Spleen (tissue), 11 donors: Measurements from ENCODE around the gene HIGD1B. TPM values are rescaled to one million over a fixed set of nuclear protein-coding genes. Genes with fewer than 3 reads are reported as not detected.
A peak's percentile ranks its signal among the peaks of the same experiment; 100 is the strongest.

Experiments
- DNase-seq: peaks from one replicate; pipeline ENCODE4 v3.0.0-alpha.2; 2020
- H3K27ac ChIP-seq, 8 donors: fragments of 200-600 bp; sonication (generic) in 7 of 8; 1 replicate in 4 of 8; 2 replicates in 4 of 8; pipeline versions ENCODE4 v1.5.0 to v1.8.0; 2016 to 2021; ENCODE audit warnings: inconsistent platforms in 4 of 8, mild to moderate bottlenecking in 4 of 8, moderate library complexity in 1 of 8
- H3K27me3 ChIP-seq, 7 donors: fragments of 200-600 bp; sonication (generic) in 6 of 7; replicated peaks in 1 of 7; 1 replicate in 4 of 7; 2 replicates in 3 of 7; pipeline versions ENCODE4 v1.5.0 to v1.8.0; 2016 to 2021; ENCODE audit warnings: inconsistent platforms in 3 of 7, mild to moderate bottlenecking in 1 of 7
- H3K36me3 ChIP-seq, 6 donors: fragments of 200-600 bp; sonication (generic) in 5 of 6; 1 replicate in 4 of 6; 2 replicates in 2 of 6; pipeline versions ENCODE4 v1.5.0 to v1.8.0; 2016 to 2021; ENCODE audit warnings: inconsistent platforms in 2 of 6
- H3K4me1 ChIP-seq, 6 donors: fragments of 200-600 bp; sonication (generic) in 5 of 6; 1 replicate in 3 of 6; 2 replicates in 3 of 6; pipeline versions ENCODE4 v1.5.0 to v1.8.0; 2016 to 2021; ENCODE audit warnings: inconsistent platforms in 3 of 6
- H3K4me3 ChIP-seq, 8 donors: fragments of 200-600 bp; sonication (generic) in 7 of 8; 1 replicate in 4 of 8; 2 replicates in 4 of 8; pipeline versions ENCODE4 v1.5.0 to v1.8.0; 2016 to 2021; ENCODE audit warnings: inconsistent platforms in 4 of 8, mild to moderate bottlenecking in 4 of 8, moderate library complexity in 2 of 8
- H3K9me3 ChIP-seq, 8 donors: fragments of 200-600 bp; sonication (generic) in 7 of 8; 1 replicate in 4 of 8; 2 replicates in 4 of 8; pipeline versions ENCODE4 v1.5.0 to v1.8.0; 2016 to 2021; ENCODE audit warnings: inconsistent platforms in 4 of 8
- CTCF ChIP-seq, 11 experiments: fragments of 200-600 bp in 7 of 11; fragments of 450-650 bp in 4 of 11; sonication (generic) in 4 of 11; IDR thresholded peaks in 8 of 11; conservative IDR thresholded peaks in 3 of 11; 1 replicate in 7 of 11; 2 replicates in 4 of 11; pipeline versions ENCODE4 v1.4.0 to v1.8.0; 2016 to 2021; ENCODE audit warnings: antibody characterized with exemption in 11 of 11, inconsistent platforms in 4 of 11, mild to moderate bottlenecking in 1 of 11
- POLR2A ChIP-seq, 3 donors: fragments of 450-650 bp; IDR thresholded peaks; one replicate each; pipeline ENCODE4 v1.5.1; 2017; ENCODE audit warnings: antibody characterized with exemption in 3 of 3, mild to moderate bottlenecking in 1 of 3
- POLR2AphosphoS5 ChIP-seq, 3 donors: sonication (generic); formaldehyde crosslinking; IDR thresholded peaks; one replicate each; pipeline ENCODE4 v1.5.1; 2017; ENCODE audit warnings: antibody characterized with exemption in 3 of 3
- WGBS, 5 donors: extraction: QIAGEN DNeasy Blood & Tissue Kit in 3 of 5; methylation state at CpG; one replicate each; pipeline versions ENCODE4 v1.1.5 to v1.1.7; 2013 to 2018; 5-methylcytosine and 5-hydroxymethylcytosine counted together
- intact Hi-C: fragments of 100-400 bp; cut with DNase I; formaldehyde crosslinking; loops from one replicate; pipeline ENCODE4 v1.15.0; 2023; ENCODE audit warnings: low total_unique reads
- polyA plus RNA-seq, 3 donors: library from polyadenylated mRNA; stranded (reverse); fragments of 200-250 nt; gene quantifications; one replicate each; pipeline ENCODE4 v1.2.1, GENCODE V29; 2013
- total RNA-seq, 7 donors: library from RNA; depleted of rRNA in 3 of 7; stranded (reverse); fragments of >200 nt in 3 of 7; fragmentation: NEBNext Ultra II Directional in 4 of 7; extraction: Animal tissue kit (Norgen Biotek cat#: 25700) in 4 of 7; gene quantifications; one replicate each; pipeline versions ENCODE4 v1.1.0 to v1.2.1, GENCODE V29; 2016 to 2021
- donor health status: healthy with polysubstance abuse.
- donor health status: DM: no; HTN: no; CAD: no; lungs with moderate emphysema.
- donor health status: DM: no; HTN: no; CAD: no.
- donor health status: Bipolar disorder and iron deficiency.
- donor health status: healthy.
- donor health status: DM: no; HTN: no; CAD: no.
- donor health status: DM: yes; HTN: yes; CAD: no.

HIGD1B gene
- total and polyA plus RNA-seq, 10 donors, result 0.38 to 1.7 TPM; not detected in 8

- no peak for DNase-seq
- Histone ChIP-seq H3K27ac (peak overlapping the region in 4 of 8 donors; percentile 45 to 60 (median 54)), H3K9me3 (no peaks in the 10 kb centered on the region), H3K36me3 (peaks cover 0 to 86% (median 53%) of the 10 kb centered on the region in 6 donors), H3K27me3 (no peaks in the 10 kb centered on the region), H3K4me3 (peak overlapping the region in 1 of 8 donors; percentile 10), H3K4me1 (peaks cover 19 to 63% (median 27%) of the 10 kb centered on the region in 6 donors)
- intact Hi-C loops, result no loop called here
- TF ChIP-seq CTCF (IDR thresholded peaks at IDR 0.05 in 8 of 11, conservative IDR thresholded peaks at IDR 0.05 in 3 of 11) (no peak), POLR2A (IDR thresholded peaks at IDR 0.05) (no peak), POLR2AphosphoS5 (IDR thresholded peaks at IDR 0.05) (no peak)
- 56 to 66% (median 59%) methylated on average over 7 of the region's 7 CpGs for WGBS, 5 donors
These were observed 41.3 kb downstream of the HIGD1B start for GRCh38 chr17:44889003-44889402.

GRCh38 chr17:44892250-44892649 is 44.6 kb downstream of the HIGD1B start:
- Histone ChIP-seq H3K27ac (no peak overlapping the region), H3K9me3 (no peaks in the 10 kb centered on the region), H3K4me3 (no peak overlapping the region), H3K27me3 (no peaks in the 10 kb centered on the region), H3K36me3 (peaks cover 0 to 81% (median 34%) of the 10 kb centered on the region in 6 donors), H3K4me1 (peaks cover 27 to 79% (median 44%) of the 10 kb centered on the region in 6 donors)
- TF ChIP-seq POLR2AphosphoS5 (IDR thresholded peaks at IDR 0.05) (no peak), POLR2A (IDR thresholded peaks at IDR 0.05) (no peak), CTCF (IDR thresholded peaks at IDR 0.05 in 8 of 11, conservative IDR thresholded peaks at IDR 0.05 in 3 of 11) (no peak)
- intact Hi-C loops, result no loop called here
- DNase-seq, result no peak

- DNase-seq, result no peak
- intact Hi-C loops, result no loop called here
- TF ChIP-seq POLR2A (IDR thresholded peaks at IDR 0.05), result no peak
- TF ChIP-seq CTCF (IDR thresholded peaks at IDR 0.05 in 8 of 11, conservative IDR thresholded peaks at IDR 0.05 in 3 of 11), result no peak
- H3K27ac ChIP-seq, result no peak overlapping the region
- WGBS, 5 donors, result 94 to 100% (median 95%) methylated on average over 4 of the region's 4 CpGs
- H3K4me1 ChIP-seq, result peaks cover 19 to 73% (median 38%) of the 10 kb centered on the region in 6 donors
- peaks cover 0 to 71% (median 34%) of the 10 kb centered on the region in 6 donors for H3K36me3 ChIP-seq
- H3K27me3 ChIP-seq, result no peaks in the 10 kb centered on the region
- H3K4me3 ChIP-seq, result no peak overlapping the region
- H3K9me3 ChIP-seq, result no peaks in the 10 kb centered on the region
These were observed 47.0 kb downstream of the HIGD1B start for GRCh38 chr17:44894642-44895041.

- intact Hi-C loops, result no loop called here
- Histone ChIP-seq H3K4me1 (peaks cover 29 to 84% (median 50%) of the 10 kb centered on the region in 6 donors), H3K27ac (peak overlapping the region; percentile 92 to 98 (median 97))
These were observed 51.0 kb downstream of the HIGD1B start for GRCh38 chr17:44898768-44899073.

More at GRCh38 chr17:44898768-44899073, 51.0 kb downstream of the HIGD1B start:
- H3K4me3 ChIP-seq, result peak overlapping the region; percentile 66 to 93 (median 80)
- H3K27me3 ChIP-seq, result no peaks in the 10 kb centered on the region
- TF ChIP-seq POLR2A (IDR thresholded peaks at IDR 0.05) (no peak), POLR2AphosphoS5 (IDR thresholded peaks at IDR 0.05) (no peak), CTCF (IDR thresholded peaks at IDR 0.05 in 8 of 11, conservative IDR thresholded peaks at IDR 0.05 in 3 of 11) (no peak)
- H3K36me3 ChIP-seq, result peaks cover 0 to 32% (median 12%) of the 10 kb centered on the region in 6 donors
- DNase-seq, result no peak
- no peaks in the 10 kb centered on the region for H3K9me3 ChIP-seq
- 0 to 2% (median 0%) methylated on average over 7 of the region's 7 CpGs for WGBS, 5 donors
